ENCODE results near the gene SRGAP2C. TPM values are rescaled to one million over a fixed set of nuclear protein-coding genes. Genes with fewer than 3 reads are reported as not detected.
"Not testable (repeated sequence)": the region's sequence is repeated elsewhere in the genome, so short reads cannot be mapped to it uniquely, and the experiment has no call there.

SRGAP2C gene
- total RNA-seq, 1 experiment from 2014 or later, result 49.9 TPM

DNA sequence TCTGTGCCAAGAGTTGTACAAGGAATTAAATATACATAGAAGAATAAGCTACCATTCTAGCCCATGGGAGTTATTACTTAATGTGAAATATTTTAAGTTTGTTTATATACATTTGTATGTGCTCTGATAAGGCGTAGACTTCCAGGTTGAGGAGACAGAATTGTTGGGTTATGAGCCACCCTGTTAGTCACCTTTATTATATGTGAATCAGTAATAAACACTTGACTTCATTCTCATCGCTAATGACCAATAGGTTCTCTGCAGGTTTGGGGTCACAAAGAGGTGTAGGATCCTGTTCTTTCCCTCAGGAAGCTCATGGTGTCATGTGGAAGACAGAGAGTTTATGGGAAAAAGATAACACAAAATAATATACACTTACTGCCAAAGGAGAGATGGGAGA, 117.1 kb downstream of the SRGAP2C start:
- intact Hi-C loops (cut with micrococcal nuclease; ENCODE audit: unreplicated experiment); DNase-seq; H3K4me1 ChIP-seq (replicated peaks; ENCODE audit: insufficient read depth); H3K4me3 ChIP-seq; H4K20me1 ChIP-seq (ENCODE audit: insufficient read depth); CTCF ChIA-PET; H3K4me2 ChIP-seq; H3K36me3 ChIP-seq (ENCODE audit: low read depth); H2AFZ ChIP-seq; H3K79me2 ChIP-seq (ENCODE audit: low read depth); BruUV-seq (replicated peaks); POLR2A ChIA-PET (ENCODE audit: unreplicated experiment); H3K9me3 ChIP-seq (ENCODE audit: insufficient read depth, low read depth); H3K27me3 ChIP-seq (ENCODE audit: insufficient read depth, low read depth); H3F3A ChIP-seq (ENCODE audit: insufficient read depth, low read depth); H3K9me2 ChIP-seq (ENCODE audit: insufficient read depth): not testable (repeated sequence)
- H3K27ac ChIP-seq, result 0 out of 2 replicates have a peak overlapping the region, but pooled peaks have one; percentile 29

DNA sequence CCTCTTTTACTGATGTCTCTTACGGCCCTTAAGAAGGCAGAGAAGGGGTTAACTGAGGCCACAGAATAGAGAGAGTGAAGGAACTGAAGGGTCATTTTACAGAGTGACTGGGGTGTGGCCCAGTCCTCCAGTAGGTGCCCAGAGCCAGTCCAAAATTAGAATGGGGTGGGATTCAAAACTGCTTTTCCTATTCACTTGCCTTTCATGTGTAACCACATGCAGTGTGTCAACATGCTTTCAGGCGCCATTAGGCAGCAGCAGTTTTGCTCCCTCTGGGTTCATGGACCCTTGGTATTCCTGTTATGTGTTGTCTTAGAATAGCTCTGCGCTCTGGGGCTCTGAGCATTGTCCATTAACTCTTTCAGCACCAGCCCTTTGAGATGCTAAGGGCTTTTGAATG, 123.0 kb downstream of the SRGAP2C start:
- BruUV-seq (replicated peaks); CTCF ChIA-PET: not testable (repeated sequence)

DNA sequence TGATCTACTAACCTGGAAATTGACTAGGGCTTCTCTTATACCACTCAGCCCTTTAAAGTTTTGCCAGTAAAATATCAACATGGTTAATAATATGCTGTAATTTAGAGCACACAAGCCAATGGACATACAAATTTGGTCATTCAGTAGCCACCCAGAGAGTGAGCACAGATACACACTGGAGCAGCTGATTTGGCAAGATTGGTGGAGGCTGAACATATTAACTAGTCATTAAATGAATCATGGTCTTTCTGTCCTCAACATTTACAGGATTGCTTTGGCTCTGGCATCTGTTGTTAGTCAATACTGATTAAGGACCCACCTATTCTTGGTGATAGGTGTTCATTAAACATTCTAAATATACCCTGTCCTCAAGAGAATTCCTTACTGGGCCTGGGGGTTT, 130.7 kb downstream of the SRGAP2C start:
- H2AFZ ChIP-seq; DNase-seq; intact Hi-C loops (cut with micrococcal nuclease; ENCODE audit: unreplicated experiment); POLR2A ChIA-PET (ENCODE audit: unreplicated experiment); H3K9me2 ChIP-seq (ENCODE audit: insufficient read depth); BruUV-seq (replicated peaks); CTCF ChIA-PET; H3K9me3 ChIP-seq (ENCODE audit: insufficient read depth, low read depth); H3F3A ChIP-seq (ENCODE audit: insufficient read depth, low read depth); H3K4me3 ChIP-seq; H3K79me2 ChIP-seq (ENCODE audit: low read depth); H3K27ac ChIP-seq; H4K20me1 ChIP-seq (ENCODE audit: insufficient read depth); H3K27me3 ChIP-seq (ENCODE audit: insufficient read depth, low read depth); H3K36me3 ChIP-seq (ENCODE audit: low read depth); H3K4me2 ChIP-seq; H3K4me1 ChIP-seq (replicated peaks; ENCODE audit: insufficient read depth): not testable (repeated sequence)

More for the DNA sequence above, 123.0 kb downstream of the SRGAP2C start:
- H2AFZ ChIP-seq; H3K27me3 ChIP-seq (ENCODE audit: insufficient read depth, low read depth); POLR2A ChIA-PET (ENCODE audit: unreplicated experiment); H3K9me2 ChIP-seq (ENCODE audit: insufficient read depth); H3F3A ChIP-seq (ENCODE audit: insufficient read depth, low read depth); DNase-seq; H4K20me1 ChIP-seq (ENCODE audit: insufficient read depth); H3K4me1 ChIP-seq (replicated peaks; ENCODE audit: insufficient read depth); H3K27ac ChIP-seq; H3K36me3 ChIP-seq (ENCODE audit: low read depth); H3K4me3 ChIP-seq; intact Hi-C loops (cut with micrococcal nuclease; ENCODE audit: unreplicated experiment); H3K79me2 ChIP-seq (ENCODE audit: low read depth); H3K9me3 ChIP-seq (ENCODE audit: insufficient read depth, low read depth); H3K4me2 ChIP-seq: not testable (repeated sequence)

DNA sequence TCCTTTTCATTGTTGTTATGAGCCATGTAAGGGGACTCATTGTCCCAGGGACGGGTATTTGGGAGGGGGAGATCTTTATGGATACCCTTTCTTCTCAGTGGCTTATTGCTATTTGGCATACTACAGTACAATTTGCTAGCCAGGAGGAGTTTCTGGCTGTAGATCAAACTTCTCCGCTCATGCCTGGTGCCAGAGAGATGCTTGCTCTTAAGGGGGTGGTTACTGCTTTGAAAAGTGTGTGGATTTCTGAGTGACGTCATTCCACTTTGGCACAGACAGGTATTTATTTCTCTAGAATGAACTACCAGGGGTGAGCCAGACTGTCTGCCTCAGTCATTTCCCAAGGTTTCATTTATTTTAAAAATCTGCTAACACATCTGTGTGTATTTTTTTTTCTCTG, 131.3 kb downstream of the SRGAP2C start:
- DNase-seq; intact Hi-C loops (cut with micrococcal nuclease; ENCODE audit: unreplicated experiment); H3F3A ChIP-seq (ENCODE audit: insufficient read depth, low read depth); H3K9me2 ChIP-seq (ENCODE audit: insufficient read depth); H3K9me3 ChIP-seq (ENCODE audit: insufficient read depth, low read depth); H4K20me1 ChIP-seq (ENCODE audit: insufficient read depth); CTCF ChIA-PET; H2AFZ ChIP-seq; H3K27me3 ChIP-seq (ENCODE audit: insufficient read depth, low read depth); H3K36me3 ChIP-seq (ENCODE audit: low read depth); BruUV-seq (replicated peaks); H3K4me2 ChIP-seq; H3K4me1 ChIP-seq (replicated peaks; ENCODE audit: insufficient read depth); H3K27ac ChIP-seq; POLR2A ChIA-PET (ENCODE audit: unreplicated experiment); H3K79me2 ChIP-seq (ENCODE audit: low read depth); H3K4me3 ChIP-seq: not testable (repeated sequence)

DNA sequence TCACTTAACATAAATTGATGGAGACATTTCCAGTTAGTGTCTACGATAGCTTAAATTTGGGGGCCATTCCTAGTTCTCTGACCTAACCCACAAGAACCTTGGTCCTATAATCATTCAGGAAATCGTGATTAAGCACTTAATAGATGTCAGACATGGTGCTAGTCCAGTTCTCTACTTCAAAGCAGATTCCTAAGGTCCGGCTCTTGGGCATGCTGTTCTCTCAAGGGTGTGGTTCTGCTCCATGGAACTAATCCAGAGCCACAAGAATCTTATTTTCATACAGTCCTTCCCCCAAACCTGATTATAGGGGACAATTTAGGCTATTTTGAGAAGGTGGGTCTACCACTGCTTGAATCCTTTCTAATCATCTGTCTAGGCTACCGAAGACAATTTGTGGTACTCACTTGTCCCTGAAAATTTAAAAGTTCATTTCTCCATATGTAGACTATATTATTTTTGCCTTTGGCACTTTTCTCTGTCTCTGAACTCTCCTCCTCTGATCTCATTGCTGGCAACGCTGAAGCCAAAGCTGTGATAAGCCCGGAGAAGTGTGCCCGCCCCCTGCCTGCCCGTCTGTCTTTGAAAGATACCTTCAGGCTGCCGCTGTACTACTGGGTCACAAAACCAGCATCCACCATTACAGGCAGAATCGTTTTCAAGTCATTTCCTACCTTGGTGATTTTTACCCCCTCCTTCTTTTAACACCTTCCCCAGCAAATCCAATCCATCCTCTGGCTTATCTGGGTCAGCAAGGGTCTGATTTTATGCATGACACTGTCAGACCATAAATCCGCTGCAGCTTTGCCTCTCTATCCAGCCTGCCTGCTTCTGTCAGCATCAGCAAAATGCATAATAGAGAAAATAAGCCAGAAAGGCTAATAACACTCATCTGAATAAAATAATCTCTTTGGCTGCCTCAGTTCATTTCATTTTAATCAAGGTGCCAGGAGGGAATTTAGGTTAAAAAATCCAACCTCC, 133.0 kb downstream of the SRGAP2C start:
- H4K20me1 ChIP-seq (ENCODE audit: insufficient read depth); H3K36me3 ChIP-seq (ENCODE audit: low read depth); H2AFZ ChIP-seq; H3K27ac ChIP-seq; H3F3A ChIP-seq (ENCODE audit: insufficient read depth, low read depth); H3K4me3 ChIP-seq; H3K27me3 ChIP-seq (ENCODE audit: insufficient read depth, low read depth); intact Hi-C loops (cut with micrococcal nuclease; ENCODE audit: unreplicated experiment); H3K4me2 ChIP-seq; CTCF ChIA-PET; POLR2A ChIA-PET (ENCODE audit: unreplicated experiment); H3K4me1 ChIP-seq (replicated peaks; ENCODE audit: insufficient read depth); H3K79me2 ChIP-seq (ENCODE audit: low read depth); DNase-seq; H3K9me2 ChIP-seq (ENCODE audit: insufficient read depth); BruUV-seq (replicated peaks); H3K9me3 ChIP-seq (ENCODE audit: insufficient read depth, low read depth): not testable (repeated sequence)

DNA sequence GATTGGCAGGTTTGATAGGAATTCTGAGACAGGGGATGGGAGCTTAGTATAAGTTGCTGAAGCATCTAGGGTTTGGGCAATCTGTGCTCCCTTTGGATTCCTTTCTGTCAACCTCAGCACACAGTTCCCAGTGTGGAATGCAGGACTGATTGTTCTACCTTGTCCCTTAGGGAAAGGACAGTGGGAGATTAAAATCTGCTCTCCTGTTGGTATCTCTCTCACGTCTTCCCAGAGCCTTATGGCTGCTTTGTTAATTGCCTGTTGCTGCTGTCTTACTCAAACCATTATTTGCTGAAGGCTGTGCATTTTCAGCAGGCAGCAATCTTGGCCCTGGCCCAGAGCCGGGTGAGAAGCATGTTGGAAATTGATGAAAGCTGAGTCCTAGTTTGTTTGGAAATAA, 133.9 kb downstream of the SRGAP2C start:
- H3K9me3 ChIP-seq (ENCODE audit: insufficient read depth, low read depth); H3F3A ChIP-seq (ENCODE audit: insufficient read depth, low read depth); H3K27ac ChIP-seq; H3K4me3 ChIP-seq; POLR2A ChIA-PET (ENCODE audit: unreplicated experiment); H4K20me1 ChIP-seq (ENCODE audit: insufficient read depth); H2AFZ ChIP-seq; H3K4me1 ChIP-seq (replicated peaks; ENCODE audit: insufficient read depth); H3K79me2 ChIP-seq (ENCODE audit: low read depth); DNase-seq; intact Hi-C loops (cut with micrococcal nuclease; ENCODE audit: unreplicated experiment); H3K9me2 ChIP-seq (ENCODE audit: insufficient read depth); CTCF ChIA-PET; H3K36me3 ChIP-seq (ENCODE audit: low read depth); H3K4me2 ChIP-seq; BruUV-seq (replicated peaks); H3K27me3 ChIP-seq (ENCODE audit: insufficient read depth, low read depth): not testable (repeated sequence)

DNA sequence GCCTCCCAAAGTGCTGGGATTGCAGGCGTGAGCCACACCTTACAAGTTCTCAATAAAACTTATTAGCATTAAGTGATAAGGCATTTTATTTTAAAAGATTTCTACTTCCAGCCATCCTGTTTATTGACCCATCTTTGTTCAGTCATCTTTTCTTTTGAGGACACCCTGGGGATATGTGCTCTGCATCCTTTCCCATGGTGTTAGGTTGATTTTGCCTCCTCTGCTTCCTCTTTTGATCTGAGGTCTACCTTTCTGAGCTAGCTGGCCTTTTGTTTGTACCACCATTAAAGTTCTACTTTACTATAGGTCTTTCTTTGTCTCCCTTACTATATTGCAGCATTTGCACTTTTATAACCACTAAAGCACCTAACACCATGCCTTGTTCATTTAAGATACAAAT, 136.9 kb downstream of the SRGAP2C start:
- POLR2A ChIA-PET (ENCODE audit: unreplicated experiment); H3K9me2 ChIP-seq (ENCODE audit: insufficient read depth); H3K4me2 ChIP-seq; H2AFZ ChIP-seq; H3K27me3 ChIP-seq (ENCODE audit: insufficient read depth, low read depth); intact Hi-C loops (cut with micrococcal nuclease; ENCODE audit: unreplicated experiment); H3K4me1 ChIP-seq (replicated peaks; ENCODE audit: insufficient read depth); H4K20me1 ChIP-seq (ENCODE audit: insufficient read depth); H3K4me3 ChIP-seq; H3K79me2 ChIP-seq (ENCODE audit: low read depth); CTCF ChIA-PET; BruUV-seq (replicated peaks); H3K27ac ChIP-seq; H3F3A ChIP-seq (ENCODE audit: insufficient read depth, low read depth); DNase-seq; H3K9me3 ChIP-seq (ENCODE audit: insufficient read depth, low read depth); H3K36me3 ChIP-seq (ENCODE audit: low read depth): not testable (repeated sequence)

Measured in PC-9 (cell line).